Stimulated activated CD4-positive, alpha-beta T cell treated with anti-CD3 and anti-CD28 coated beads, Interleukin-2, amount 100 ng/mL, for 48 hours (primary cell): ENCODE results near the gene LCK.
"Not testable (repeated sequence)": the region's sequence is repeated elsewhere in the genome, so short reads cannot be mapped to it uniquely, and the experiment has no call there.

Source experiments
- DNase-seq, 2 donors: peaks; one replicate each; pipeline ENCODE4 v3.0.0-alpha.2; 2020

The LCK gene

GRCh38 chr1:32274646-32275340 is 23.7 kb downstream of the LCK start:
- DNase-seq = no peak

DNA sequence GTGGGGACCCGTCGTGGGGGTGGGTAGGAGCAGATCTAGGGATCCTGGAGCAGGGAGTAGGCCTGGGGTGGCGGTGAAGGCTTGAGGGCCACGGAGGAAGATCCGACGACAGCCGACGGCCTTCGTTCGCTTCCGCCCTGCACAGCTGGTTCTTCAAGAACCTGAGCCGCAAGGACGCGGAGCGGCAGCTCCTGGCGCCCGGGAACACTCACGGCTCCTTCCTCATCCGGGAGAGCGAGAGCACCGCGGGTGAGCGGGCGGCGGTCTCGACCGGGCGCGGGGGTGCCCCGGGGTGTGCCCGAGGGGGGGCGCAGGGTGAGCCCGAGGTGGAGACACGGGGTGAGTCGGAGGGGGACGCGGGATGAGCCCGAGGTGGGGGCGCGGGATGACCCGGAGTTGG is 24.4 kb downstream of the LCK start:
- DNase-seq = no peak

DNA sequence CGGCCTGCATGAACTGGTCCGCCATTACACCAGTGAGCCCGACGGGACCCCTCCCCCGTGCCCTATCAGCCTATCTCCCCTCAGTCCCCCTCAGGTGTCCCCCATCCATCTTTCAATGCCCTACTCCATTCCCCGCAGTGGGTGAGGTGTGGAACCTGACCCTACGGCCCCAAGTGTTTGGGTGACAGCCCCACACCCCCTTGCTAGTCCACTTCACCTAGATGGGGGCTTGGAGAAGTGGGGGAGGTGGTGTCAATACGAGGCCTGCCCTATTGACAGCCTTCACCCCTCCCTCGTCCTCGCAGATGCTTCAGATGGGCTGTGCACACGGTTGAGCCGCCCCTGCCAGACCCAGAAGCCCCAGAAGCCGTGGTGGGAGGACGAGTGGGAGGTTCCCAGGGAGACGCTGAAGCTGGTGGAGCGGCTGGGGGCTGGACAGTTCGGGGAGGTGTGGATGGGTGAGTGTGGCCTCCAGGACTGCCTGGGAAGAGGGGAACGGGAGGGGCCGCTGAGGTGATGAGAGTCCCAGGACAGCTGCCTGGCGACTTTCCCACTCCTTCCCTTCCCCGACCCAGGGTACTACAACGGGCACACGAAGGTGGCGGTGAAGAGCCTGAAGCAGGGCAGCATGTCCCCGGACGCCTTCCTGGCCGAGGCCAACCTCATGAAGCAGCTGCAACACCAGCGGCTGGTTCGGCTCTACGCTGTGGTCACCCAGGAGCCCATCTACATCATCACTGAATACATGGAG is 25.1 kb downstream of the LCK start:
- DNase-seq = no peak

DNA sequence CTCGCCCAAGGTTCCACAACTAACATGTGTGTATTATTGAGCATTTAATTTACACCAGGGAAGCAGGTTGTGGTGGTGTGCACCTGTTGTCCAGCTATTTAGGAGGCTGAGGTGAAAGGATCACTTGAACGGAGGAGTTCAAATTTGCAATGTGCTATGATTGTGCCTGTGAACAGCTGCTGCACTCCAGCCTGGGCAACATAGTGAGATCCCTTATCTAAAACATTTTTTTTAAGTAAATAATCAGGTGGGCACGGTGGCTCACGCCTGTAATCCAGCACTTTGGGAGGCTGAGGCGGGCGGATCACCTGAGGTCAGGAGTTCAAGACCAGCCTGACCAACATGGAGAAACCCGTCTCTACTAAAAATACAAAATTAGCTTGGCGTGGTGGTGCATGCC is 33.7 kb downstream of the LCK start:
- not testable (repeated sequence) for DNase-seq

GRCh38 chr1:32285658-32286057 is 34.6 kb downstream of the LCK start:
- no peak for DNase-seq

GRCh38 chr1:32286763-32287162 is 35.7 kb downstream of the LCK start:
- DNase-seq = no peak

- DNase-seq = no peak
Observed at GRCh38 chr1:32289256-32289655, 38.2 kb downstream of the LCK start.

DNA sequence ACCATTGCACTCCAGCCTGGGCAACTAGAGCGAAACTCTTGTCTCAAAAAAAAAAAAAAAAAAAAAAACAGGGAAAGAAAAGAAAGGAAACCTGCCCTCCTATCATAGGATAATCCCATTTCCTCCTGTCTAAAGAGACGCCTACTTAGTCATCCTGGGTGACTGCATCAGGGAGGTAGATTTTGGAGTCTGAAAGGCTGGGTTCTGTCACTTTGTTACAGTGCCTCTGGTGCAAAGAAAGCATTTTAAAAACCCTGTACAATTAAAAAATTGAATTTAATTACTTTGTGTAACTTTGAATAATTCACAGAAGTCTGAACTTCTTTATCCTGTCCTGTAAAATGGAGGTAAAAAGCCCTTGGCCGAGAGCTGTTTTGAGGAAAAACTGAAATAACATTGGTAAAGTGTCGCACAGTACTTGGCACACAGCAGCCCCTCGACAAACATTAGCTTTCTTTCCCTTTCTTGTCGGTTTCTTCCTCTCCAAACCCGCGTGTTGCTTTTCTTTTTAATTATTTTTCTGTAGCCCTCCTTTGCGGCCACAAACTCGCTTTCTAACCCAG is 40.2 kb downstream of the LCK start:
- no peak for DNase-seq

DNA sequence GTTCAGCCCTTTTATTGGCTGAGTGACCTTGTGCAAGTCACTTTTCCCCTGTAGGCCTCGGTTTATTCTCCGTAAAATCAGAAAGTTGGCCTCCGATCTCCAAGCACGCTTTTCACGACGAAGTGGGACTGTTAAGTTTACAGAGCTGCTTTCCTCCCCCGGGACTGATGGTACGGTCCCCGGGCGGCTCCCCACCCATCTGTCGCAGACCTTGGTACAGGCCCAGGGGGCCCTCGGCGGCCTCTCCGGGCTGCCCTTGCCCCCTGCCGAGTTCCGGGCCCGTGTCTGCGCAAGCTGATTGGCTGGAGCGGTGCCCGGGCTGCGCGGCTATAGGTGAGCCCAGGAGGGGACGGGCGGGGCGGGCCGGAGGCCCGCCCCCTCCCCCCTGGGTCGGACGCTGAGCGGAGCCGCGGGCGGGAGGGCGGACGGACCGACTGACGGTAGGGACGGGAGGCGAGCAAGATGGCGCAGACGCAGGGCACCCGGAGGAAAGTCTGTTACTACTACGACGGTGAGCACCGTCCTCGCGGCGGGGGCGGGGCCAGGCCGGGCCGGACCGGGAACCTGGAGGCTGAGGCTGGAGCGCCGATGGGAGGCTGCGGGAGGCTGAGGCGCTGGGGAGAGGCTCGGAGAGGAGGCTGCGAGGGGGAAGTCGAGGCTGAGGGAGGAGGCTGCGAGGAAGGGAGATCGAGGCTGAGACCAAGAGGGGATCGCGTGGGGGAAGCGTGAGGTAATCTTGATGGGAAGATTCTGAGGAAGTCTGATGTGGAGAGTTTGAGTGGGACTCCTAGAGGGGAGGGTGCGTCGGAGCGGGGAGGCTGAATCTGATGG is 40.9 kb downstream of the LCK start, which contains the start of gene HDAC1:
Gene HDAC1 (plus strand): TSS at position 376 of the 831 bp plus-strand sequence. CDS start 87 bp downstream, at position 463.
- DNase-seq = peak; percentile 93 to 95

- DNase-seq = not testable (repeated sequence)
Observed at GRCh38 chr1:32298211-32298610, 47.1 kb downstream of the LCK start.

DNA sequence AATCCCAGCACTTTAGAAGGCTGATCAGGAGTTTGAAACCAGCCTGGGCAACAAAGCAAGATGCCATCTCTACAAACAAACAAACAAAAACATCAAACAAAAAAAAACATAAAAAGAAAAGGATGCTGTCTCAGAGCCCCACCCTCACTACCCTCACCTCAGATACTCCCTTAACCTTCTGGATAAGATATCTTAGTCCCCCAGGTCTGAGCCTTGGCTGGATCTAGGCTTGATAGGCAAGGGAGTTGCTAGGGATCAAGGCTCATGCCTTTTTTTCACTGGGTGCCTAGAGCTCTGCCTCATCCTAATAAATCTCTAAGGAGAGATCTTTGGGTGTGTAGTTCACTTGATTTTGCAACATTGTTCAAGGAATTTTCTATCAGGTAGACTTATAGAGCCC is 48.3 kb downstream of the LCK start:
- DNase-seq = no peak

- DNase-seq = no peak
Observed at GRCh38 chr1:32303358-32303757, 52.3 kb downstream of the LCK start.

GRCh38 chr1:32303997-32304622 is 53.0 kb downstream of the LCK start:
- no peak for DNase-seq

DNA sequence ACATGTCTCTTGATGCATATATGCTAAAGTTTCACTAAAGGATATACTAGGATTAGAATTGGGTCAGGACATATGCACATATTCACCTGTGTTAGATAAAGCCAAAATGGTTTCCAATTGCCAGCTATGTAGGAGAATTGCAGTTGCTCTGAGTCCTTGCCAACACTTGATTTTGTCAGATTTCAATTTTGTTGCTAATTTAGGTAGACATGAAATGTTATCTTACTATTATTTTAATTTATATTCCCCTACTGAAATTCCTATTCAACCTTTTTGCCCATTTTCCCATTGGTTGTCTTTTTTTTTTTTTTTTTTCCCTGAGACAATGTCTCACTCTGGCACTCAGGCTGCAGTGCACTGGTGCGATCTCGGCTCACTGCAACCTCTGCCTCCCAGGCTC is 54.2 kb downstream of the LCK start:
- DNase-seq = no peak

DNA sequence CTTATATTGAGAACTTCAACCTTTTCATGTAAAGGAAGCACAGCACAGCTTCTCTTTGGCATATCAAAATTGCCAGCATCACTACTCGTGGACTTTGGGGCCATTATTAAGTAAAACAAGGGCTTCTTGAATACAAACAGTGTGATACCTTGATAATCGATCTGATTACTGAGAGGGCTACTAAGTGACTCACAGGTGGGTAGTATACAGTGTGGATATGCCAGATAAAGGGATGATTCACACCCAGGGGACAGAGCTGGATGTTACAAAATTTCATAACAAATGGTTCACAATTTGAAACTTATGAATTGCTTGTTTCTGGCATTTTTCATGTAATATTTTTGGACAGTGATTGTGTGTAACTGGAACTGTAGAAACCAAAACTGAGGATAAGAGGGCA is 56.3 kb downstream of the LCK start:
- DNase-seq = no peak

DNA sequence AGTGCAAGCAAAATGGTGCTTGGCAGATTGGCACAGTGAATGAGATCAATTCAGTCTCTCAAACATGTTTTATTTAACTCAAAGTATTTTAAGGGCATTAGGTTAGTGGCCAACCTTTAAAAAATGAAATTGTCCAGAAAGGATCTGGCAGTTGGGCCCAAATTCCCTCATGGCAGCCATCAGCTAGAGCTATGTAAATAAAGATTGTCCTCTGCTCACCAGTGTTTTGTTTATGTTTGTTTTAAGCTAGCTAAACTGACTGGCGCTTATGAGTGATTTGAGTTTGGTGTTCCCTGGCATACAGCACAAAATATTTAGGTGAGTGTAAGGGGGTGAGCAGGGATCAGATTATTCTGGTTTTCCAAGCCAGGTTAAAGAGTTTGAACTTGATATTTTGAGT is 58.9 kb downstream of the LCK start:
- no peak for DNase-seq

DNA sequence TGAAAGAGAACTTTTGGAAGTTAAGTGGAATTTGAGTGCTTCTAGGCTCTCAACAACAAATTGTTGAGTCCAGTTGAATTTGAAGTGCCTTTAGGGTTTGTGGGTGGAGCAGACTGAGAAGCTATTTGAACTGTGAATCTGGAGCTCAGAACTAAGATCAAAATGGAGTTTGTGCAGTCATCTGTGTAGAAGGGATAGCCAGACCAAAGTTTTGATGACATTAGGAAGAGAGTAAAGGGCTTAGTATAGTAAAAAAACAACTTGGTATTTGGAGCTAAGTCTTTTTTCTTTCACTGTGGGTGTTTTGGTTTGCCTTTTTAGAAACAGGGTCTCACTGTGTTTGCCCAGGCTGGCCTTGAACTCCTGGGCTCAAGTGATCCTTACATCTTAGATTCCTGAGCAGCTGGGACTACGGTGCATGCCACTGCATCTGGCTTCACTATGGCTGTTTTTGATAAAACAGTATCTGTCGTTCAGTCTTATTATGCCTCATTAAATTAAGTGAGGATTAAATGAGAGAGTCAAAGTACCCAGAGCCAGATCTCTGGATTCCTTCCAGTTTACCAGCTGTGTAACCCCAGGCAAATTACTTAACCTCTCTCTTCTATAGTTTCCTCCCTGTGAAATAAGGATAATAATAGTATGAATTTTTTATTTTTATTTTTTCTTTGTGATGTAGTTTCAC is 60.8 kb downstream of the LCK start:
- no peak for DNase-seq

DNA sequence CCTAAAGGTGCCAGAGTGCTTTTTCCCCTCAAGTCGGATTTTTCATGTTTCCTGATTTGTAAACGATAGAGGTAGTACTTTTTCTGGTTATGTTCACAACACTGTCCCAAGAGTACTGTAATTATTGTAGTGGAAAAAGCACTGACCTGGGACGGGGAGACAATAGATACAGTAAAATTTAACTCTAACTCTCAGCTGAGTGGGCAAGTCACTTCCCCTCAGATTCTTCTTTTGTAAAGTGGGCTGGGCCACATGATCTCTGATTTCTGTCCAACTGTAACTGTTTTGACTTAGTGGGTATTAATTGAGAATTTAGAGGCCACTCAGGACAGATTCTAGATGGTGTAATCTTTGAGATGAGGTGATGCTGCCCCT is 65.8 kb downstream of the LCK start:
- DNase-seq = no peak

- no peak for DNase-seq
Observed at GRCh38 chr1:32318127-32318869, 67.2 kb downstream of the LCK start.

DNA sequence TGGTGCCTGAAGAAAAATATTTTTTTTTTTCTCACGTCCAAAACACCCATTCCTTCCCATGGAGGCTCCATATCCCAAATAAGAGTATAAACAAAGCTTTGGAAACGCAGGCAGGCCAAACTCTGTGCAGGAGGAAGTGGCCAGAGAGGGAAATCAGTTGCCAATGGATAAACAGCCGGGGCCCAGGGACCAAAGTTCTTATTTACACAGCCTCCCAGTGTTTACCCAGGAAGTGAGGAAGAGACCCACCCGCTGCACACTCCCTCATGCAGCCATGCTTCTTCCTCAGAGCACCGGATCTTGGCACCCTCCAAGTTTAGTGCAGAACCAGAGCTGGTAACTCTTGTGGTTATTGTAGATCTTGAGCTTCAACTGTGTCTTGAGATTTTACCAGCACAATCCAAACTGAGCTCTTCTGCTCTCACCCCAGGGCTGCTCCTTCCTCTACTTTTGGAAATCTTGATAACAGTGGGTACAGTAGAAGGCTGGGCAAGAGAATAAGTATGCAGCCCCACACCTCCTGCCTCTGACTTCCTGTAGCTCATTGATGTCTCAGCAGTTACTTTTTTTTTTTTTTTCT is 70.7 kb downstream of the LCK start:
- no peak for DNase-seq

DNA sequence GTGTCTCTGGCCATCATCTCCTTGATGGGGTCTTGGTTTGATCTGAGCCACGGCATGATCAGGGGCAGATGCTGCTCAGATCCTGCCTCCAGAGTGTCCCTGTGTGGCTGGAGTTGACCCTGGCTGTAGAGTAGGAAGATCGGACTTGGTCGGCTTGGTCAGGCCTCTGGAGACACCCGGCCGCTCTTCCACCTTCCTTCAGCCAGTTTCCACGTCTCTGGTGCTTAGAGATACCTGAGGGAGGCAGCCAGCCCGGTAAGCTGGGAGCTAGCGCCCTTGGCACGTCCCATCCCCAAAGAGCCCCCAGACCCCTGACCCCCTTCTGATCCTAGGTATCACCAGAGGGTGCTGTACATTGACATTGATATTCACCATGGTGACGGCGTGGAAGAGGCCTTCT is 76.1 kb downstream of the LCK start:
- DNase-seq = no peak
